CD4-positive, alpha-beta T cell (primary cell): Measurements from ENCODE around the gene SEMA7A. TPM values are rescaled to one million over a fixed set of nuclear protein-coding genes. Genes with fewer than 3 reads are reported as not detected.

Source experiments
- ATAC-seq: fragments of 200-7000 bp; cut with Tn5 transposase; one replicate; pipeline ENCODE4 v1.10.0; 2022; ENCODE audit warnings: mild to moderate bottlenecking; ENCODE audit not compliant: poor library complexity
- CTCF ChIA-PET: fragments of 350-600 bp; sonication (Branson Sonifier 250); formaldehyde crosslinking; loops from one replicate; lab custom pipeline; 2021; ENCODE audit warnings: antibody characterized with exemption, inconsistent platforms; lab: Charles Lee
- POLR2A ChIA-PET: fragments of 350-600 bp; sonication (Branson Sonifier 250); formaldehyde crosslinking; loops from one replicate; lab custom pipeline; 2021; ENCODE audit warnings: antibody characterized with exemption, inconsistent platforms; lab: Charles Lee
- DNase-seq, 14 experiments: peaks; one replicate each; pipeline ENCODE4 v3.0.0-alpha.2; 2013 to 2020; ENCODE audit warnings: mixed read lengths in 2 of 14
- H3K27ac ChIP-seq, 2 donors: one replicate each; pipeline versions ENCODE4 v1.5.1 to v1.7.0; 2013; ENCODE audit warnings: low read length in 2 of 2, low read depth in 1 of 2, mild to moderate bottlenecking in 1 of 2
- H3K27me3 ChIP-seq, 2 experiments: 1 replicate in 1 of 2; 2 replicates in 1 of 2; pipeline versions ENCODE4 v1.6.1 to v1.7.0; 2013; ENCODE audit warnings: low read length in 2 of 2, control low read depth in 1 of 2, mild to moderate bottlenecking in 1 of 2, moderate library complexity in 1 of 2; ENCODE audit not compliant: insufficient read depth in 2 of 2, control insufficient read depth in 1 of 2
- H3K36me3 ChIP-seq: one replicate; pipeline ENCODE4 v1.6.1; 2013; ENCODE audit warnings: low read length, control low read depth; ENCODE audit not compliant: insufficient read depth
- H3K4me1 ChIP-seq: one replicate; pipeline ENCODE4 v1.6.1; 2013; ENCODE audit warnings: low read length, control low read depth; ENCODE audit not compliant: insufficient read depth
- H3K4me3 ChIP-seq: one replicate; pipeline ENCODE4 v1.5.1; 2013; ENCODE audit warnings: mild to moderate bottlenecking, low read length, moderate library complexity
- H3K9me3 ChIP-seq, 2 experiments: 1 replicate in 1 of 2; 2 replicates in 1 of 2; pipeline versions ENCODE4 v1.6.1 to v1.7.0; 2013; ENCODE audit warnings: low read length in 2 of 2, mild to moderate bottlenecking in 2 of 2, control low read depth in 1 of 2, moderate library complexity in 1 of 2; ENCODE audit not compliant: control insufficient read depth in 1 of 2, insufficient read depth in 1 of 2
- H3K27ac Mint-ChIP-seq: one replicate; pipeline ENCODE4 v1.8.0; 2020; ENCODE audit warnings: mixed read lengths
- H3K27me3 Mint-ChIP-seq: one replicate; pipeline ENCODE4 v1.8.0; 2021; ENCODE audit warnings: mixed read lengths
- H3K36me3 Mint-ChIP-seq: one replicate; pipeline ENCODE4 v1.8.0; 2021; ENCODE audit warnings: low read depth, mixed read lengths
- H3K4me1 Mint-ChIP-seq: one replicate; pipeline ENCODE4 v1.8.0; 2021; ENCODE audit warnings: low read depth, mixed read lengths
- H3K4me3 Mint-ChIP-seq: one replicate; pipeline ENCODE4 v1.8.0; 2020; ENCODE audit warnings: mild to moderate bottlenecking, mixed read lengths
- H3K9me3 Mint-ChIP-seq: one replicate; pipeline ENCODE4 v1.8.0; 2020; ENCODE audit warnings: mixed read lengths
- CTCF ChIP-seq: fragments of 200-600 bp; IDR thresholded peaks from one replicate; pipeline ENCODE4 v1.8.0; 2022; ENCODE audit warnings: antibody characterized with exemption, mild to moderate bottlenecking
- intact Hi-C, 2 experiments: fragments of 100-400 bp; cut with DNase I in 1 of 2; cut with micrococcal nuclease in 1 of 2; formaldehyde crosslinking; loops; one replicate each; pipeline versions ENCODE4 v1.15.1 to v1.9.0; 2023 to 2025; cut with DNase I, micrococcal nuclease
- total RNA-seq, 174 experiments: library from RNA in 2 of 174; stranded (reverse) in 2 of 174; gene quantifications; one replicate each; pipeline ENCODE4 v1.2.3 and lab custom pipeline; 2021 to 2026

The SEMA7A gene
- total RNA-seq, 2 experiments from 2014 or later, result 2.3 to 2.7 TPM

- no peaks in the 10 kb centered on the region for H3K9me3 Mint-ChIP-seq
- no peaks in the 10 kb centered on the region for H3K27me3 Mint-ChIP-seq
- peaks cover 13% of the 10 kb centered on the region for H3K4me1 ChIP-seq
- H3K27ac ChIP-seq, result no peak overlapping the region
- H3K4me1 Mint-ChIP-seq, result peaks cover 8% of the 10 kb centered on the region
- H3K27me3 ChIP-seq, result no peaks in the 10 kb centered on the region
- CTCF ChIA-PET, result no interaction called here
- intact Hi-C loops, result no loop called here
- H3K9me3 ChIP-seq, result no peaks in the 10 kb centered on the region
- no peak for TF ChIP-seq CTCF
- no peak for DNase-seq
- no peak overlapping the region for H3K4me3 ChIP-seq
- no peaks in the 10 kb centered on the region for H3K36me3 Mint-ChIP-seq
- no peaks in the 10 kb centered on the region for H3K36me3 ChIP-seq
- no peak overlapping the region for H3K4me3 Mint-ChIP-seq
- H3K27ac Mint-ChIP-seq, result no peak overlapping the region
- POLR2A ChIA-PET, result no interaction called here
- ATAC-seq, result no peak
Observed at GRCh38 chr15:74389241-74390048, 44.3 kb downstream of the SEMA7A start.

- no peak overlapping the region for H3K4me3 ChIP-seq
- ChIA-PET CTCF (no interaction called here), POLR2A (no interaction called here)
- Mint-ChIP-seq H3K4me3 (no peak overlapping the region), H3K9me3 (no peaks in the 10 kb centered on the region), H3K36me3 (no peaks in the 10 kb centered on the region), H3K27ac (no peak overlapping the region), H3K27me3 (no peaks in the 10 kb centered on the region), H3K4me1 (peaks cover 18% of the 10 kb centered on the region)
- DNase-seq, result no peak
- no peak for TF ChIP-seq CTCF
- no peak overlapping the region for H3K27ac ChIP-seq
- no peak for ATAC-seq
- no peaks in the 10 kb centered on the region for H3K9me3 ChIP-seq
- intact Hi-C loops, result no loop called here
- no peaks in the 10 kb centered on the region for H3K27me3 ChIP-seq
- H3K36me3 ChIP-seq, result no peaks in the 10 kb centered on the region
- peaks cover 22% of the 10 kb centered on the region for H3K4me1 ChIP-seq
Observed at GRCh38 chr15:74388363-74388951, 45.3 kb downstream of the SEMA7A start.

GRCh38 chr15:74387621-74388362 lies 46.0 kb downstream of the SEMA7A start:
- ChIA-PET POLR2A (no interaction called here), CTCF (no interaction called here)
- DNase-seq, result no peak
- Mint-ChIP-seq H3K27ac (no peak overlapping the region), H3K4me3 (no peak overlapping the region), H3K27me3 (no peaks in the 10 kb centered on the region), H3K36me3 (no peaks in the 10 kb centered on the region), H3K4me1 (peaks cover 19% of the 10 kb centered on the region), H3K9me3 (no peaks in the 10 kb centered on the region)
- Histone ChIP-seq H3K9me3 (no peaks in the 10 kb centered on the region), H3K4me3 (no peak overlapping the region), H3K27ac (no peak overlapping the region), H3K27me3 (no peaks in the 10 kb centered on the region), H3K4me1 (peaks cover 29% of the 10 kb centered on the region), H3K36me3 (no peaks in the 10 kb centered on the region)
- no peak for TF ChIP-seq CTCF
- ATAC-seq, result no peak
- intact Hi-C loops, result no loop called here
